GM21360 (cell line): ENCODE results near the gene EIF2AK3.
A peak's percentile ranks its signal among the peaks of the same experiment; 100 is the strongest.

Experiments used
- ATAC-seq: cut with Tn5 transposase; IDR thresholded peaks from one replicate; pipeline ENCODE4 v1.9.1; 2021; ENCODE audit warnings: mild to moderate bottlenecking, moderate library complexity; ENCODE audit not compliant: unreplicated experiment

EIF2AK3 gene

DNA sequence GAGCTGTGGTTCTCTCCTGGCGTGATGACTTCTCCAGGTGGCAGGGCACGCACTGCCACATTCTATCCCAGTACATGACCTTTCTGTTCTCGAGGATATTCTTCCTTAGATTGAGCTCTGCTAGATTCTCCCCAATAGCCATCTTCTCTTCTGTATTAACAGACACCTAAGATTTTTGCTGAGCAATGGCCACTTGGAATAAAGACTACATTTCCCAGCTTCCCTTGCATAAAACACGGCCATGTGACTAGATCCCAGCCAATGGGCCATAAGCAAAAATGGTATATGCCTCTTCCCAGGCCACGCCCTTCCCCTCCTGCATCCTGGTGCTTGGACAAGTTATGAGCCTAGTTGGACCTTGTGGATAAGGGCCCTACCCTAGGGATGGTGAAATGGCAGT lies 82.1 kb downstream of the EIF2AK3 start:
- ATAC-seq, result peak; percentile 59

DNA sequence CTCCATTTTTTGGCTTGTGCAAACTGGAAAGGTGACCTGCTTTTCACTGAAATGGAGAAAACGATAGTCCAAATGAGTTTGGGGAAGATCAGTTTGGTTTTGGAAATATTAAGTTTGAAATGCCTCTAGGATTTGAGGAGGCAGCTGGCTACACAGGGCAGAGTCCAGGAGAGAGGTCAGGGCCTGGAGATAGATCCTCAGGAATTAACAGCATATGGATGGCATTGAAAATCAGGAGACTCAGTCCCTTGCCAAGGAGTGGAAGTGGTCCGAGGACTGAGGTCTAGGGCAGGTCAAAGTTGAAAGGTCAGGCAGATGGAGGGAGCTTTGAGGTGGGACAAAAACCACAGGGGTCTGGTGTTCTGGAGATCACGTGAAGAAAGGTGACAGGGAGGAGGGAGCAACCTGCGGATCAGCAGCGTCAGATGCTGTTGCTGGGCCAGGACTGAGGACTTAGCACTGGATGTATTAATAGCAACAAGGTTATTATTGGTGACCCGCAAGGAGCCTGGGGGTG lies 83.7 kb downstream of the EIF2AK3 start:
- no peak for ATAC-seq

- no peak for ATAC-seq
Measured at GRCh38 chr2:88542668-88543067, 84.6 kb downstream of the EIF2AK3 start.

GRCh38 chr2:88540346-88540745 lies 86.9 kb downstream of the EIF2AK3 start:
- ATAC-seq, result no peak

DNA sequence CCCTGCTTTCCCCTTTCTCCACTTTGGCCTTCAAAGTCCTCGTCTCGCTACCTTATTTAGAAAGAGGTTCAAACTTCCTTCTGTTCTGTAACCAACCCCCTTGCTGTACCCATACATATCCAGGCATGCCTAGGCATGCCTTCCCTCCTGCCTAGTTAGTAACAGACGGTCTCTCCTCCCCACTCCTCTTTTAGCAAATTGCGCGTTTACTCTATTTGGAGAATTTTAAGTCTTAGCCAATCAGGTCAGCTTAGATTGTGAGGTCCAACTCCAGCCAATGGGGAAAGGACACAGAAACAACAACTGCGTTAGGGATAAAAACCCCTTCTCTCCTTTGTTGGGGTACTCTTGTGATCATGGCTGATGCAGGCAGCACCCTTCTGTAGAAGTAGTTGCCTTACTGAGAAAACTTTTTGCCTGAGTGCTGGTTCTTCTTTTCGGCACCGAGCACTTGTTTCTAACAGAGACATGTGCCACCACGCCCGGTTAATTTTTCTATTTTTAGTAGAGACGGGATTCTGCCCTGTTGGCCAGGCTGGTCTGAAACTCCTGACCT lies 88.8 kb downstream of the EIF2AK3 start:
- no peak for ATAC-seq

- no peak for ATAC-seq
Measured at GRCh38 chr2:88537640-88538039, 89.6 kb downstream of the EIF2AK3 start.

- ATAC-seq, result no peak
Measured at GRCh38 chr2:88530081-88530480, 97.2 kb downstream of the EIF2AK3 start.

- ATAC-seq, result no peak
Measured at GRCh38 chr2:88521445-88522073, 105.7 kb downstream of the EIF2AK3 start.

GRCh38 chr2:88517759-88518201 lies 109.5 kb downstream of the EIF2AK3 start:
- no peak for ATAC-seq
